ENCODE data around the gene CYTL1.
"Not testable (repeated sequence)": the region's sequence is repeated elsewhere in the genome, so short reads cannot be mapped to it uniquely, and the experiment has no call there.

The CYTL1 gene

DNA sequence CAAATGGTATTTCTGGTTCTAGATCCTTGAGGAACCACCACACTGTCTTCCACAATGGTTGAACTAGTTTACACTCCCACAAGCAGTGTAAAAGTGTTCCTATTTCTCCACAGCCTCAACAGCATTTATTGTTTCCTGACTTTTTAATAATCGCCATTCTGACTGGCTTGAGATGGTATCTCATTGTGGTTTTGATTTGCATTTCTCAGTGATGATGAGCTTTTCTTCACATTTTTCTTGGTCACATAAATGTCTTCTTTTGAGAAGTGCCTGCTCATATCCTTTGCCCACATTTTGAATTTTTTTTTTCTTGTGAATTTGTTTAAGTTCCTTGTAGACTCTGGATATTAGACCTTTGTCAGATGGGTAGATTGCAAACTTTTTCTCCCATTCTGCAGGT, 22.3 kb downstream of the CYTL1 start:
- not testable (repeated sequence) for DNase-seq (ENCODE audit: low spot score)

DNA sequence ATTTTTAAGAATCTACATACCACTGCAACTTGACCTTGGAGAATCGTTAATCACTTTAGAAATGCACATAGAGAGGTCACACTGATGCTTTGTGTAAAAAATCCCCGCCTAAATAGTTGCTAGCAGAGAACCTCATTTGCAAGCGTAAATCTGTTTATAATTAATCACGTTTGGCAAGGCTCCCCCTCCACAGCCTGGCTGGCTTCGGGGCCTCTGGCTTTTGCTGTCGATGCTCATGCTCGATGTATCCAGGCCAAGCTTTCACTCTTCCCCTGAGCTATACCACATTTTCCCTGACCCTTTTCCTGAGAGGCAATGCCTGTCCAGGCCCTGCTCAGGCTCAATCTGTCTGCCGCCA, 23.4 kb downstream of the CYTL1 start:
- DNase-seq (ENCODE audit: low spot score), result no peak

GRCh38 chr4:4995103-4995907, 24.0 kb downstream of the CYTL1 start:
- peak; percentile 72 for DNase-seq (ENCODE audit: low spot score)

DNA sequence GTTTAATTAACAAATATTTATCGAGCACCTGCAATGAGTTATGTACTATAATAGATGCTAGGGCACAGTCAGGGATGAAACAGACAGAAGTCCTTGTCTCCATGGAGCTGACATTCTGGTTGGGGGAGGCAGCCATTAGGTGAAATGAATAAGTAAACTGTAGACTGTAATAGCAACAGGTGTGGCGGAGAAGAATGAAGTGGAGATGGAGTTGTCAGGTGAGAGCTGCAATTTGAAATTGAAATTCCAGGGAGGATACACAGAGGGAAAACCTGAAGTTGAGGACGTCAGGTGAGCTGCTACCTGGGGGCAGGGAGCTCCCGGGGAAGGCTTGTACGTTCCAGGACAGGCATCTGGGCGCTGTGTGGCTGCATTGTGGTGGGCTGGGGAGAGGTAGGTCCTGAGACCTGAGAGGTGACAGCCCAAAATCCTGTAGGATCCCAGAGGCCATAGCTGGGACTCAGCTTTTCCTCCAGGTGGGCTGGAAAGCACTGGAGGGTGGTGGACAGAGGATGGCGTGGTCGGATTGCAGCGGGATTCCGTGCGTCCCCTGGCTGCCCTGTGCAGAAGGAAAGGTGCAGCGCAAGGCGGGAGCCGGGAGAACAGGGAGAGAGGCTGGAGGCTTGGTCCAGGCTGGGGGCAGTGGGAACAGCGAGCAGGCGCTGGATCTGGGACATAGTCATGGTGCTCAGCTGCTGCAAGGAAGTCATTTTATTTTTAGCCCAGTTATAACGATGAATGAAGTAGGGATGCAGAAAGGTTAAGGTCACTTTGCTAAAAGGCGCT, 24.8 kb downstream of the CYTL1 start:
- no peak for DNase-seq (ENCODE audit: low spot score)

- DNase-seq (ENCODE audit: low spot score), result no peak
Measured at GRCh38 chr4:4992833-4993232, 26.4 kb downstream of the CYTL1 start.

DNA sequence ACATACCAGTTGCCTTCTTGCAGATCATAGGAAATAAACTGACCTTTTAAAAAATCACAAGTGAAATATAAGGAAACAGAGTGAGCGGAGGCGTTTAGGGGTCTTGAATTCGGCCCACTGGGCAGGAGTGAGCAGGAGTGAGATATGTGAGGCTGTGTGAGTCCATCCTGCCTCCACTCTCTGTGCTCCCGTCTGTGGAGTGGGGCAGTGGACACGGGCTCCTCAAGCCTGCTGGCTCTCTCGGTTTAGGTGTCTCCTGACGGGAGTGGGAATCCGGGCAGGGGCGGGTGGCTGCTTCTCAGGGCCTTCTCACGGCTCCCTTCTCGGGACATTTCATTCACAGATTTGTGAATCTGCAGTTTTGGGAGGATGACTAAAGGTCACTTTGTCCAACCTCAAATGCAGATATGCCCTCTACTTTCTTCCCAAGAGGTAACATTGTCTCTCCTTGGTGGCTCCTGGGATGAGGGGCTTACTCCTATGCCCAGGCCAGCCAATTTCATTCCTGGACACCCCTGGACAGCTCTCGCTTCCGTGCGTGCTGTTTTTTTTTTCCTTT, 27.6 kb downstream of the CYTL1 start:
- no peak for DNase-seq (ENCODE audit: low spot score)

DNA sequence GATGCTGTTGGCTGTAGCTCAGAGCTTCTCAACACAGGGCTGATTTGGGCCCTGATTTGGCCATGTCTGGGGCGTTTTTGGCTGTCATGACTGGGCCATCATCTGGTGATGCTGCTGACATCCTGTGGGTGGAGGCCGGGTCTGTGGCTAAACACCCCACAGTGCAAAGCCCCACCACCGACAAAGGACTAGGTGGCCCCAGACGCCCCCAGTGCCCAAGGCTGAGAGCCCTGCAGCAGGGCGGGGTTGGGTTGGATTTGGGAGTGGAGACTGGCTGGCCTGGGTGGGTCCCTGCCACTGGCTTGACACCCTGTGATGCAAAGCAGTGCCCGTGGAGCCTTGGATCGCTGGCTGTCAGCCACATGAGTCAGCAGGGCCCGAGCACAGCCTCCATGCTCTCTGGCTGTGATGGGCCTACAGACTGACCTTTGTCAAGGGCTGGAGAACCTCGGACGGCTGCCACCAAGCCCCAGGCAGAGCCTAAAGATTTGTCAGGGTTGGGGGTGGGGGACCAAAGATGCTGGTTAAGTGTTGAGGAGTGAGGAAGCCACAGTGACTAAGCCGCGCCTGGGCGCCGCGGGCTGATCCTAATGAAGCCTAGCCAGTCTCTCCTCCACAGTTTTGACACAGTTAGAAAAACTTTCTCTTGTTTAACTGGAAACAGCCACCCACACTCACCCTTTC, 28.3 kb downstream of the CYTL1 start:
- DNase-seq (ENCODE audit: low spot score), result peak; percentile 46

- DNase-seq (ENCODE audit: low spot score), result no peak
Measured at GRCh38 chr4:4990329-4990728, 28.9 kb downstream of the CYTL1 start.

DNA sequence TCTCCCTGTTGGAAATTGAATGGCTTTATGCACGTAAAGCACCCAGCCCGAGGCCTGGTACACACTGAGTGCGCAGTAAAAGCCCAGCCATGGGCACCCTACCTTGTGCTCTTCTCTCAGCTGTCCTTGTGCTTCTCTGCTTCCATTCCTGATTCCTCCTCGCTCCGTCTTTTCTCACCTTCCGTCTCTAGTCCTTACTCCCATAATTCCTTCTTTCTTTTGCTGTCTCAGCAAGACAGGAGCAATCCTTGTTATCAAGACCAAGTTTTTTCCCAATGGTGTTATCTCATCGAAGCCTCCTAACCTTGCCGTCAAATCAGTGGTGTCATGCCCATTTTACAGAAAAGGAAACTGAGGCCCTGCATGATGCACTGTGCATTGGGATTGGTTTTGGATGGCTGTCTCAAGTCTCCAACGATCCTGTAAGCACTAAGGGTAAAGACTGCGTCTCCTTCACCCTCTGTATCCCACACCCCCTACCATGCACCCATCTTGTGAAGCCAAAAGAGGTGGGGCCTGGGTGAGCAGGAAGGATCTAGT, 30.1 kb downstream of the CYTL1 start:
- no peak for DNase-seq (ENCODE audit: low spot score)

GRCh38 chr4:4987656-4988055, 31.6 kb downstream of the CYTL1 start:
- DNase-seq (ENCODE audit: low spot score), result no peak

- no peak for DNase-seq (ENCODE audit: low spot score)
Measured at GRCh38 chr4:4986841-4987240, 32.4 kb downstream of the CYTL1 start.

- peak; percentile 37 for DNase-seq (ENCODE audit: low spot score)
Measured at GRCh38 chr4:4985844-4986243, 33.4 kb downstream of the CYTL1 start.

DNA sequence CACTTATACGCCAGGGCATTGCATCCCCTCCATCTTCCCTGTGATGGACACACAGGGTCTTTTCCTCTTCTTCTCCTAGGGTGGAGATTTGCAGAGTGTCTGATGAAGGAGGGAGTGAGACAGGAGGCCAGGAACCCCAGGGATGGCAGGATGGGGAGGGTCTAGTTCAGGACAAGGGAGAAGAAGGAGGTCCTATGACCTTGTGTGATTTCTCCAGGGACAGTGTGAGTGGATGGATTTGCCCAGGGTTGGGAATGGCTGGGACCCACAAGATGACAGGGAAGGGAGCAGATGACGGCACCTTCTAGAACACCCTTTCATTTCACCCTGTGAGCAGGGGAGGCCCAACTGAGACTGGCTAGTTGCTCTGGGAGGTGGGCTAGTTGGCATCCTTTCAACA, 34.2 kb downstream of the CYTL1 start:
- DNase-seq (ENCODE audit: low spot score), result no peak

GRCh38 chr4:4984186-4984585, 35.1 kb downstream of the CYTL1 start:
- no peak for DNase-seq (ENCODE audit: low spot score)

GRCh38 chr4:4981827-4982226, 37.4 kb downstream of the CYTL1 start:
- DNase-seq (ENCODE audit: low spot score), result no peak

DNA sequence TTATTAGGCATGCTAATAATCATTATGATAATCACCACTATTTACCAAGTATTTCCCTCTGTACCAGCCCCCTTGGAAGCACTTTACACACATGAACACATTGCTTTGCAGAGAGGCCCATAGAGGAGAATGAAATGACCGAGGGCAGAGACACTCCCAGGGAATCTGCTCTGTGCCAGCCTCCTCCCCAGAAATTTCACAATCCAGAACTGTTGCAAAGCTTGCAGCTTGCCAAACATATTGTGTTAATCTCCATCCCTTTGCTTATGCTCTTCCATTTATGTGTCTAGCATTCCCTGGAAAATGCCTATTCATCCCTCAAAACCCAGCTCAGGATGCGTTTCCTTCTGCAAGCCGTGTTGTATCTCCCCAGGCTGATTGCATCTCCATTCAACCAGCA, 37.8 kb downstream of the CYTL1 start:
- DNase-seq (ENCODE audit: low spot score), result no peak

DNA sequence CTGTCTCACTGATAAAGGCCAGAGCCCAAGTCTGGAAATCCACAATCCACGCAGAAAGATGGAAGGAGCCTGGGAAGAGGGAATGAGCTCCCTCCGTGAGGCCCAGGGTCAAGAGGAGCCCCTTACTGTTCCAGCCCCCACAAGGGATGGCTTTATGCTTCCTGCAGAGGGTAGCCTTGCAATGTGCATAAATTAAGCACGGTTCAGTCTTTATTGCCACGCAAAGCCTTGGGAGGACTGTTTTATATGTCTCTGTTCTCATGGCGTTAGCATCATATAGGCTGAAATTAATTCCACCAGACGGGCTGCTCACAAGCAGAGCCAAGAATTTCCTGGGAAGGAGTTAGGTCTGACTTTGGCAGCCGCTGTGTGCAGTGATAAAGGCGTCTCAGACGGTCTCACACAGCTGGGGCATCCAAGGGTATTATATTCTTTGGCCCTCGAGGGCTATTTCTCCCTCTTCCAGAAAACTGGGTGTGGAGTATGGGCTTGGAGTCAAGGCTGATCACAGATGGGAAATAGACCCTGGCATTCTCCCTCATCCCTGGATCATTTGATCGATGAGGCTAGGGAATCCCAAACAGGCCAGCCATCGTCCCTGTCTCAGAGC, 38.5 kb downstream of the CYTL1 start:
- DNase-seq (ENCODE audit: low spot score), result no peak

DNA sequence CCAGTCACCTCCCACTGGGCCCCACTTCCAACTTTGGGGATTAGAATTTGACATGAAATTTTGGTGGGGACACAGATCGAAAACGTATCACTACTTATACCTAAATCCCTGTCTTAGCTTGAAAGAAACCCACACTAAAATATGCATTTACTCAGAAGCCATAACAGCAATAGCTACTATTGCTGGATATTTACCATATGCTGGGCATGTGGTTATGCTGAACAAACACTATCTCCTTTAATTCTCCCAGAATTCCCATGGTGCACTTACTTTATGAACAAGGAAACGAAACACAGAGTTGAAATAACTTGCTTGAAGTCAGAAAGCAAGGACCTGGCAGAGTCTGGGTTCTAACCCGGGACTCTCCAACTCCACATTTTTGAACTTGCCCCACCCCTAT, 39.3 kb downstream of the CYTL1 start:
- DNase-seq (ENCODE audit: low spot score), result no peak

GRCh38 chr4:4974727-4975126, 44.5 kb downstream of the CYTL1 start:
- DNase-seq (ENCODE audit: low spot score), result no peak

GRCh38 chr4:4971796-4972195, 47.5 kb downstream of the CYTL1 start:
- no peak for DNase-seq (ENCODE audit: low spot score)

DNA sequence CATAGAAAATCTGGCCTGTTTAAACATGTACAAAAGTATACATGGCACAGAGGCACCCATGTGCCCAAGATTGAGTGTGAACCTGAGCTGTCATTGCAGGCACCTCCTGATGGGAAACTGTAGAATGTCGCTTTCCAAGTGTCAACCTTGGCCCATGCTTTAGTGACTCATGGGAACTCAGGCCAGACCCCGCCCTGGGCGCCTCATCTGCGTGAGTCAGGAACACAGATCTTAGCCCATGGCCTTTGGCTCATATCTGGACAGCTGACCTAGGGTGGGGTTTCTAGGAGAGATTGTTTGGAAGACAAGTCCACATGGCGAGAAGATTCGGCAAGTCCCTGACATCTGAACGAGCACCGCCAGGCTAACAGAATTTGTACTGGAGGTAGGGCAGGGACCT, 50.0 kb downstream of the CYTL1 start:
- no peak for DNase-seq (ENCODE audit: low spot score)

GRCh38 chr4:4968161-4968725, 51.0 kb downstream of the CYTL1 start:
- DNase-seq (ENCODE audit: low spot score), result no peak

Data from pons (tissue), 1 donor.